Stimulated activated CD4-positive, alpha-beta T cell treated with anti-CD3 and anti-CD28 coated beads, Interleukin-2, amount 100 ng/mL, for 48 hours (primary cell): ENCODE data around the gene SULT1A2.
"Not testable (repeated sequence)": the region's sequence is repeated elsewhere in the genome, so short reads cannot be mapped to it uniquely, and the experiment has no call there.

Source experiments
- DNase-seq, 2 donors: peaks; one replicate each; pipeline ENCODE4 v3.0.0-alpha.2; 2020

The SULT1A2 gene

DNA sequence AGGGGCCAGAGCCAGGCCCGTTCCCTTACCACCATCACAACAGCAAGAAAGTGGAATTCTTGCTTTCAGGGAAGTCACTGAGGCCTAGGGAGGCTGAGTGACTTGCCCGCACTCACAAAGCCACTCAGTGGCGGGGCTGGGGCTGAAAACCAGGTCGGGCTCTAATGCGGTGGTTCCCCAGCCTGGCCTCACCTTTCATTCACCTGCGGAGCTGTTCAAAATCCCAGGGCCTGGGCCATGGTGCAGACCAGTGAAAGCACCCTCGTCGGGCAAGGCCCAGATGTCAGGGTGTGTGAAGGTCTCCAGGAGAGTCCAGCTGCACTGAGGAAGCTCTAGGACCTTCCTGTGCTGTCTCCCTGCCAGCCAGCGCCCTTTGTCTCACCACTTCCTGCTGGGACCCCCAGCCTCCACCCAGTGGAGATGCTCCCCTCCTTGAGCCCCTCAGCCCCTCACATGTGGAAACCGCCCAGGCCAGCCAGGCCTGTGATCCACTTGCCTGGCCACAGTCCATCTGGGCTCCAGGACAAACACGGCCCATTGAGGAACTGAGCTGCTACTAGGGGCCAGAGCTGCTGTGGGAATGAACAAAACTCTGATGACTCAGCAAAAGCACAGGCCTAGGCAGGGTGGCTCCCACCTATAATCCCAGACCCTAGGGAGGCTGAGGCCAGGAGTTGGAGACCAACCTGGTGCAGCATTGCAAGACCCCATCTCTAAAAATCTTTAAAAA lies 12.2 kb upstream of the SULT1A2 start:
- DNase-seq = not testable (repeated sequence)

DNA sequence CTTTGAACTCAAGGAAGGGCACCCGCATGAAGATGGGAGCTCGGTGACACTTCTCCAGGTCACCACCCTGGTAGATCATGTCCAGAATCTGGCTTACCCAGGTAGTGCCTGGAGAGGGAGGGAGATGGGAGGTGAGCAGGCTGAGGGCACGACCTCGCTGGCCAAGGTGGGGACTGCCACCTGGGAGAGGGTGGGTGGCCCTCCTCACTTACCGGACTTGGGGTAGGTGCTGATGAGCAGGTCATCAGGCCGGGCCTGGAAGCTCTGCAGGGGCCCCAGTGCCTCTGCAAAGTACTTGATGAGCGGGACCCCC lies 11.6 kb upstream of the SULT1A2 start:
- not testable (repeated sequence) for DNase-seq

DNA sequence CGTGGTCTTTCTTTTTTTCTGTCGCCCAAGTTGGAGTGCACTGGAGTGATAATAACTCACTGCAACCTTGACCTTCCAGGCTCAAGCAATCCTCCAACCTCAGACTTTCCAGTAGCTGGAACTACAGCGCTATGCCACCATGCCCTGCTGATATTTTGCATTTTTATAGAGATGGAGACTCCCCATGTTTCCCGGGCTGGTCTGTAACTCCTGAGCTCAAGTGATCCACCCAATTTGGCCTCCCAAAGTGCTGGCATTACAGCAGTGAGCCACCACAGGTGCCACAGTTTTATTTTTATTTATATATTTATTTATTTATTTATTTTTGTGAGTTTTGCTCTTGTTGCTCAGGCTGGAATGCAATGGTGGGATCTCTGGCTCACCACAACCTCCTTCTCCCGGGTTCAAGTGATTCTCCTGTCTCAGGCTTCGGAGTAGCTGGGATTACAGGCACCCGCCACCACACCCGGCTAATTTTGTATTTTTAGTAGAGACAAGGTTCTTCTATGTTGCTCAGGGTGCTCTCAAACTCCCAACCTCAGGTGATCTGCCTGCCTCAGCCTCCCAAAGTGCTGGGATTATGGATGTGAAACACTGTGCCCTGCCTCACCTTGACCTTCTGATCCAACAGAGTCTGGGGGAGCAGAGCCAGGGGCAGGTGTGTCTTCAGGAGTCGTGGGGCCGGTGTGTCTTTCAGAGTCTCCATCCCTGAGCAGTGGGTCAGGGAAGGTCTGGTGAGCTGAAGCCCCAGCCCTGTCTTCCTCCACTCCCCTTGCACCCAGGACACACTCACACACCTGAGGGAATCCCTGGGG lies 11.0 kb upstream of the SULT1A2 start:
- not testable (repeated sequence) for DNase-seq

DNA sequence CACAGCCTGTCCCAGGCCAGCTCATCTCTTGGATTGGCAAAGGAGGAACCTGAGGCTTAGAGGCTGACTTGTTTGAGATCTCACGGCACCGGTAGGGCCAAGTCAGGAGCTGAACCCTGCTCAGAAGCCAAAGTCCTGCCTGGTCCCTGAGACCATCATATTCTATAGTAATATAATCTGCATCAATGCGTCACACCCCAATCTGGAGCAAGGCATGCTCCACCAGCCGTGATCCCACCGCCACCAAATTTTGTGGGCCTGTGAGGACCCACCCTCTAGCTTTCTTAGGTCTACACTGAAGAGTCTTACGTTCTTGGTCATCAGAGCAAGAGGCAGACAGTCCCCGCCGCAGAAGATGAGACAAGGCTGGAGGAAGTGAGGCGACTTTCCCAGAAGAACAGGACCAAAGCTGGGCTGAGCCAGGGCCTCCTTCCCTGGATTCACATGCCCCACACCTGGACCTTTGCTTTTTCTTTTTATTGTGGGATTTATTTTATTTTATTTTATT lies 10.3 kb upstream of the SULT1A2 start:
- no peak for DNase-seq

DNA sequence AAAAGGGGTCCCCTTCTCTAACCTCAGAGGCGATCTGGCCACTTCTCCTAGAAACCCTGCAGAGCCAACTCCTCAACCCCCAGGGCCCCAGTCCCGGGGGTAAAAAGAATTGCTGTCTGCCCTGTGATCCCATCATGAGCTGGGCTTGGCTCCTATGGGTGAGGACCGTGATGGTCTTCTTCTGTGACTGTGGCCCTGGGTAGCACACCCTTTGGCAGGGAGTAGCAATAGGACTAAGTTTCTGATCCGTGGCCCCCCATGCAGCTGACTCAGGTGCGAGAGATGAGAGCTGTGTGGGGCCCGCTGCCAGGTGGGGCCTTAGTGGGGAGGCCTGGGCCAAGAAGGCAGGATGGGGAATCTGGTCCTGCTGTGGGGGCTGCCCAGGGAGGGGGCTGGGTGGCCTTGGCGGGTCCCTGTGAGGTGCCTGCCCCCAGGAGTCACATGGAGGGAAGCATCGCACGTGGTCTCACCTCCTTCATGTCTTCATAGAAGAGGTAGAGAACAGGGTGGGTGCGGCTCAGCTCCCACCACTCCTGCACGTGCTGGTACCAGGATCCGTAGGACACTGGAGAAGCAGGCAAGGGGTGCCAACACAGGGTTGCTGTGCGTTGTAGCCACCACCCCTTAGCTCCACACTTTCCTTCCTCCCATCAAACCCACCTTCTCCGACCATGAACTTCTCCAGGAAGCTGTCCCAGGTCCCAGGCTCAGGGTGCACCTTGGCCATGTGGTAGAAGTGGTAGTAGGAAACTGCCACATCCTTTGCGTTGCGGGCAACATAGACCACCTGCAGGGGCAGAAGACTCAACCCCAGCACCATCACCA lies 9.7 kb upstream of the SULT1A2 start:
- DNase-seq = no peak

DNA sequence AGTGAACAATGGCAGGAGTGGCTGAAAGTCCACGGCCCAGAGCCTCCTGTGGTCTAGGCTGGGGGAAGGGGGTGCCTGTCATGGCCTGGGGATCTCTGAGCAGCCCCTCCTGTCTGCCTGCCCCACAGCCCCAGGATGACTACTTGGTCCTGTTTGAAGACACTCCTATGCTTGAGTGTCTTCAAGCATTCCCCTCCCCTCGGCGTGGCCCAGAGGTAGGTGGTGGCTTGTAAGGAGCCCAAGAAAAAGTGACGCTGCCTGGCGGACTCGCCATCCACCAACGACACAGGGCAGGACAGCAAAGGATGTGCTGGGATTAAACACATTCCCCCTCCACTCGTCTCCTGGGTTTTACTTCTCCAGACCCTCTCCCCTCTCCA lies 7.3 kb upstream of the SULT1A2 start:
- DNase-seq = no peak

DNA sequence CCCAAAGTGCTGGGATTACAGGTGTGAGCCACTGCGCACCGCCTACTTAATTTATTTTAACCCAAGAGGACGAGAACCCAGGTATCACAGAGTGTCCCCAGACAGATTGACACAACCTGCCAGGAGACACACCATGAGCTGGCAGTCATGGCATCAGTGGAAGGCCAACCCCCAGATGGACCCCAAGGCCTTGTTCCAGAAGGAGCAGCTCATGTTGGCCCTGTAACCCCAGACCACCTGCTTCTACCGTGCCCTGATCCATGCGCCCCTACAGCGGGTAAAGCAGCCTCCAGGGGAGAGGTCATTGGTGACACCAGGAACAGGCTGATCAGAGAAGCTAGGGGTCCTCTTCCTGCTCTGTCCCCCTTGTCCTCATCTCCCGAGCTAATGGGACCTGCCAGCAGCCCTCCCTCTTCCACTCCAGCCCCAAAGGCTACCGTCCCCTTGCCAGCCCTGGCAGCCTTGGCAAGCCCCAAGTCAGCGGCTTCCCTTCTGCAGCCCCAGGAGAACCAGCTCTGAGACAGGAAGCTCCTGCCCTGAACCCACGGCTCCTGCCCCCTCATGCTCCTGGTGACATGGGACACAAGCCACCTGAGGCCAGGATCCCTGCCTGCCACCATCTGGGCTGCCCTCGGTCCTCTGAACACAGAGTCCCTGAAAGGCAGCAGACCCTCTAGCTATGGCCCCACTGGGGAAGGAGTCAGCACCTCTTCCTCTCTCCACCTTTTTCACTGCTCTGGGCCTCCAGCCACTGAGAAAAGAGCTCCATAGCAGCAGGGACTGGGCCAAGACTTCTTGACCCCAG lies 6.7 kb upstream of the SULT1A2 start:
- no peak for DNase-seq

DNA sequence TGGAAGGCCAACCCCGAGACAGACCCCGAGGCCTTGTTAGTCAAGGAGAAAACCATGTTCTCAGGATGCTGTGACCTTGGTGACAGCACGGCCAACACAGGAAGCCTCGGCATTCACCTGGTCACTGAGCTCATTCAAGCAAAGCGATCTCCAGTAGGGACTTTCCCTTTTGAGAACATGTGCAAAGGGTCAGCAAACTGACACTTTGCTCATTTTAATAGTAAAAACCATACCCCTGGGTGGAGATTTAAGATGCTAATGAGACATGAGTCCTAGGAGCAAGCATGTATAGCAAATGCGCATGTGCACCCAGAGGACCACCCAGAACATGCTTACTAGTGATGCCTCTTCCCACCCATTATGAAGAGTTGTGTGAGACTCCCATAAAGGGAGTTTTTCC lies 5.7 kb upstream of the SULT1A2 start:
- DNase-seq = no peak

DNA sequence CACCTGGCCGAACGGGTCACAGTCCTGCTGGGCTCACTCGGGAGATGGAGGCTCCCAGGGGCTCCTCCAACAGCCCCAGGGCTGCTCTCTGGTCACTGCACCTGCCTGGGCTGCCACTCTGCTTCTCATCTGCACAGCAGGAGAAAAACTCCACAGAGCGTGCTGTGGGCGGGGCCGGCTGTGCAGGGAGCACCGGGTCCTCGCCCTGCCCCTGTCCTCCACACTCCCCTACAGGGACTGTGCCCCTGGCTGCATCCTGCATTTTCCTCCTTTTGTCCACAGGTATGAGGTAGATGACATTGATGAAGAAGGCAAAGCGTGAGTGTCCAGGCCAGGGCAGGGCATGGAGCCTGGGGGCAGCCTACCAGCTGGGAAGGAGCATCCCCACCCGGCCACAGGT lies 5.2 kb upstream of the SULT1A2 start:
- not testable (repeated sequence) for DNase-seq

DNA sequence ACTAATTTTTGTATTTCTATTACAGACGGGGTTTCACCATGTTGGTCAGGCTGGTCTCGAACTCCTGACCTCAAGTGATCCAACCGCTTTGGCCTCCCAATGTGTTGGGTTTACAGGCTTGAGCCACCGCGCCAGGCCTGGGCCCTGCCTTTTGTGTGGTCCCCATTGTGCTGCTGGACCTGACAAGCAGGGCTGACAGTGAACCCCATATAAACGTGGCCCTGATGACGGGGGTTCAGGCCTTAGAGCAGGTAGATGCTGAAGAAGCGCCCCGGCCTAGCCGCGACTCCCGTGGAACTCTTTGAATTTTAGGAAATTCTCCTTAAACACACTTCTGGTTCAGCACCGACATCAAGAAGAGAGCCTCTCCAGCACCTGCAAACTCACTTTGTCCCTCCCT lies 4.7 kb upstream of the SULT1A2 start:
- not testable (repeated sequence) for DNase-seq

DNA sequence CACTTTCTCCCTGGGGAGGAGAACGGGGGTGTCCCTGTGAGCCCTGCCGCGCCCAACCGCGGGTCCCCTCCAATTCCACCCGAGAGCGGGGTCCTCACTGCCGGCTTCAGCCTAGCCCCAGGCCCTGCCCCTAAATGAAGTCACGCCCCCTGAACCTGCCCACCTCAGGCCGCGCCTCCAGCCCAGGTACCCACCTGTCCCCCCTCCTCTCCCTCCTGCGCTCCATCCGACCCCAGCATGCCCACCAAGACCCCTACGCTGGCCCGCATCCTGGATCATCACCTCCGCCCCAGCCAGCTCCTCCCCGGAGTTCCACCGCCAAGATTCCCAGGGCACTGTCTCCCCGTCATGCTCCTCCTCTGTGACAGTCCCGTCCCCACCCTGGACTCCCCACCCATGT lies 4.1 kb upstream of the SULT1A2 start:
- not testable (repeated sequence) for DNase-seq

DNA sequence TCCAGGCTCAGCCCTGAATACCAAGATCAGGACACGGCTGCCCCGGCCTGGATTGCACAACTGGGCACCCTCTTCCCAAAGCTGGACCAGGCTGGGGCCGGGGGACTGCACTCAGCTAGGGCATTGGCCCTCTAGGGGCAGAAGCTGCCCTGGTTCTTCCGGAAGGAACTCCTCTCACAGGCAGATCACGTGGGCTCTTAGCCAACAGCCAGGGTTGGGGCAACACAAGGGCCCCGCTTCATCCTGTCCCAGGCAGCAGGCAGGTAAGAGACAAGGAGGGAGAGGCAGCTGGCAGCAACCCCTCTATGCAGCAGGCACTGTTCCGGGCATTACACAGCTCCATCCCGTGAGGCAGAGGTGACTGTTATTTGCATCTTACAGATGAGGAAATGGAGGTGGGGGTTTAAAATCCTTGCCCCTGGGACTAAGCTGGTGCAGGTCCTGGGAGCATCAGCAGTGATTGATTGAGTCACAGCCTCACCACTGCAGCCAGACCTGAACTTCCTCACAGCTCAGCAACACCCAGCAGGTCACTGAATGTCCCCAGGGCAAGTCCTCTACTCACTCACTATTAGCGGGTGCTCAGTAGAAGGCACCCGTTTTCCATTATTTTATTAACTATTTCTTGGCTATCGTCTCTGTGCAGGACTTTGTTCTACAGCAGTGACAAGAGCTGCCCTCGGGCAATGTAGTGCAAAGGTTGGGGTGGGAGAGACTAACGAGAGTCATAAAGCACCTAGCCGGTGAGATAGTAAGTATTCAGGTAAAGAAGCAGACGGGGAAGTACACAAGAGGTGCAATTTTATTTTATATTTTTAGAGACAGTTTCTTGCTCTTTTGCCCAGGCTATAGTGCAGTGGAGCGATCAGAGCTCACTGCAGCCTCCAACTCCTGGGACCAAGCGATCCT lies 2.8 kb upstream of the SULT1A2 start:
- DNase-seq = not testable (repeated sequence)

DNA sequence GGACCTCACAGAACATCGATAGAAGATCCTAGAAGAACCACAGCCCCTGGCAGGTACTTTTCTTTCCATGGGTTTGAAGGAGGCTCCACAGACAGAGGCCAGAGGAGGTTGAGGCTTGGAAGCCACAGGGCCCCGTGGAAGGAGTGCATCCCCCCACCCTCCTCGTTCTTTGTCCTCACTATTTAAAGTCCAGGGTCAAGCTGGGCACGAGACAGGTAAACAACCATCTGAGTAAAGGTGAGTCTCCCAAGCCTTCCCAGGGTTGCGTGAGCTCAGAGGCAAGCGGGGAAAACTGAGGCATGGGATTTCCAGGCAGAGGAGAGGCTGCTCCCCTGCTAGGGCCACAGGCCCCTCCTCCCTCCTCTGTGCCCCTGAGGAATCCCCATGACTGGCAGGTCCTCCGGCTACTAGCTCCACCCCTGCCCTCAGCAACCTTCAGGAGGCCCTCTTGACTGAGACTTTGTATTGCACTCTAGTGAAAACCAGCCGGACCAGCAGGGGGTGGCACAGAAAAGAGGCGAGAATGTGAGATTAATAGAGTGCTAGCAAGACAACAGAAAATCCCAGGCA lies 927 bp upstream of the SULT1A2 start:
- no peak for DNase-seq

DNA sequence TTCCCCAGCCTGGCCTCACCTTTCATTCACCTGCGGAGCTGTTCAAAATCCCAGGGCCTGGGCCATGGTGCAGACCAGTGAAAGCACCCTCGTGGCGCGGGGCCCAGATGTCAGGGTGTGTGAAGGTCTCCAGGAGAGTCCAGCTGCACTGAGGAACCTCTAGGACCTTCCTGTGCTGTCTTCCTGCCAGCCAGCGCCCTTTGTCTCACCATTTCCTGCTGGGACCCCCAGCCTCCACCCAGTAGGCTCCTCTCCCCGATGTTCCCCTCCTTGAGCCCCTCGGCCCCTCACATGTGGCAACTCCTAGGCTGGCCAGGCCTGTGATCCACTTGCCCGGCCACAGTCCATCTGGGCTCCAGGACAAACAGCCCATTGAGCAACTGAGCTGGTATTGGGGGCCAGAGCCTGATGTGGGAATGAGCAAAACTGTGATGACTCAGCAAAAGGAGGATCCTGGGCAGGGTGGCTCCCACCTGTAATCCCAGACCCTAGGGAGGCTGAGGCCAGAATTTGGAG lies 677 bp downstream of the SULT1A2 start:
- DNase-seq = no peak

DNA sequence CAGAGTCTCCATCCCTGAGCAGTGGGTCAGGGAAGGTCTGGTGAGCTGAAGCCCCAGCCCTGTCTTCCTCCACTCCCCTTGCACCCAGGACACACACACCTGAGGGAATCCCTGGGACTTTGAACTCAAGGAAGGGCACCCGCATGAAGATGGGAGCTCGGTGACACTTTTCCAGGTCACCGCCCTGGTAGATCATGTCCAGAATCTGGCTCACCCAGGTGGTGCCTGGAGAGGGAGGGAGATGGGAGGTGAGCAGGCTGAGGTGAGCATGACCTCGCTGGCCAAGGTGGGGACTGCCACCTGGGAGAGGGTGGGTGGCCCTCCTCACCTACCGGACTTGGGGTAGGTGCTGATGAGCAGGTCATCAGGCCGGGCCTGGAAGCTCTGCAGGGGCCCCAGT lies 1.4 kb downstream of the SULT1A2 start:
- DNase-seq = not testable (repeated sequence)

DNA sequence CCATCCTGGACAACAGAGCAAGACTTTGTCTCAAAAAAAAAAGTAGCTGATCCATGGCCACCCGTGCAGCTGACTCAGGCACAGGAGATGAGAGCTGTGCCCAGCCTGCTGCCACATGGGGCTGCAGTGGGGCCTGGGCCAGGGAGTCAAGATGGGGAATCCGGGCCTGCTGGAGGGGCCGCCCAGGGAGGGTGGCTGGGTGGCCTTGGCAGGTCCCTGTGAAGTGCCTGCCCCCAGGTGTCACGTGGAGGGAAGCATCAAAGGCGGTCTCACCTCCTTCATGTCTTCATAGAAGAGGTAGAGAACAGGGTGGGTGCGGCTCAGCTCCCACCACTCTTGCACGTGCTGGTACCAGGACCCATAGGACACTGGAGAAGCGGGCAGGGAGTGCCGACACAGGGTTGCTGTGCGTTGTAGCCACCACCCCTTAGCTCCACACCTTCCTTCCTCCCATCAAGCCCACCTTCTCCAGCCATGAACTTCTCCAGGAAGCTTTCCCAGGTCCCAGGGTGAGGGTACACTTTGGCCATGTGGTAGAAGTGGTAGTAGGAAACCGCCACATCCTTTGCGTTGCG lies 3.8 kb downstream of the SULT1A2 start:
- no peak for DNase-seq

DNA sequence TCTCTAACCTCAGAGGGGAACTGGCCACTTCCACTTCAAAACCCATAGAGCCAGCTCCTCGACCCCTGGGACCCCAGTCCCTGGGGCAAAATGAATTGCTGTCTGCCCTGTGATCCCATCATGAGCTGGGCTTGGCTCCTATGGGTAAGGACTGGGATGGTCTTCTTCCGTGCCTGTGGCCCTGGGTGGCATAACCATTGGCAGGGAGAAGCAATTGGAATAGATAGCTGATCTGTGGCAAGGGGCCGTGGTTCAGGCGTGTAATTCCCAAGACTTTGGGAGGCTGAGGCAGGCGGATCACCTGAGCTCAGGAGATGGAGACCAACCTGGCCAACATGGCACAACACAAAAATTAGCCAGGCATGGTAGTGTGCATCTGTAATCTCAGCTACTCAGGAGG lies 4.3 kb downstream of the SULT1A2 start:
- no peak for DNase-seq

DNA sequence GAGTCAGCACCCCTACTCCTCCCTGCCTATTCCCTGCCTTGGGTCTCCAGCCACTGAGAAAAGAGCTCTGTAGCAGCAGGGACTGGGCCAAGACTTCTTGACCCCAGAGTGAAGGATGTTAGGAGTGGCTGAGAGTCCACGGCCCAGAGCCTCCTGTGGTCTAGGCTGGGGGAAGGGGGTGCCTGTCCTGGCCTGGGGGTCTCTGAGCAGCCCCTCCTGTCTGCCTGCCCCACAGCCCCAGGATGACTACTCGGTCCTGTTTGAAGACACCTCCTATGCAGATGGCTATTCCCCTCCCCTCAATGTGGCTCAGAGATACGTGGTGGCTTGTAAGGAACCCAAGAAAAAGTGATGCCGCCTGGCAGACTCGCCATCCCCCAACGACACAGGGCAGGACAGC lies 5.5 kb downstream of the SULT1A2 start:
- no peak for DNase-seq

DNA sequence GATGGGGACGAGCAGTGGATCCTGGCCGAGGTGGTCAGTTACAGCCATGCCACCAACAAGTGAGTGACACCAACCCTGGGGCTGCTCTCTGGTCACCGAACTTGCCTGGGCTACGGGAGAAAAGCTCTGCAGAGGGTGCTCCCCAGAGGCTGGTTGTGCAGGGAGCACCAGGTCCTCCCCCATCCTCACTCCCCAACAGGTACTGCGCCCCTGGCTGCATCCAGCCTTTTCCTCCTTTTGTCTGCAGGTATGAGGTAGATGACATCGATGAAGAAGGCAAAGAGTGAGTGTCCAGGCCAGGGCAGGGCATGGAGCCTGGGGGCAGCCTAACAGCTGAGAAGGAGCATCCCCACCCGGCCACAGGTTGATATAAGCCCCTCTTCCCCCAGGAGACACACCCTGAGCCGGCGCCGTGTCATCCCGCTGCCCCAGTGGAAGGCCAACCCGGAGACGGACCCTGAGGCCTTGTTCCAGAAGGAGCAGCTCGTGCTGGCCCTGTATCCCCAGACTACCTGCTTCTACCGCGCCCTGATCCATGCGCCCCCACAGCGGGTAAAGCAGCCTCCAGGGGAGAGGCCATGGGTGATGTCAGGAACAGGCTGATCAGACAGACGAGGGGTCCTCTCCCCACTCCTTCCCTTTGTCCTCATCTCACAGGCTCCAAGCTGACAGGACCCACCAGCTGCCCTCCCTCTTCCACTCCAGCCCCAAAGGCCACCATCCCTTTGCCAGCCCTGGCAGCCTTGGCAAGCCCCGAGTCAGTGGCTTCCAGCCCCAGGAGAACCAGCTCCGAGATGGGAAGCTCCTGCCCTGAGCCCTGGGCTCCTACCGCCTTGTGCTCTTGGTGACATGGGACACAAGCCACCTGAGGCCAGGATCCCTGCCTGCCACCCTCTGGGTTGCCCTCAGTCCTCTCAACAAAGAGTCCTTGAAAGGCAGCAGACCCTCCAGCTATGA lies 6.2 kb downstream of the SULT1A2 start:
- DNase-seq = no peak
